Medulla oblongata (tissue), 1 donor: Measurements from ENCODE around the gene RGS11.
"Not testable (repeated sequence)": the region's sequence is repeated elsewhere in the genome, so short reads cannot be mapped to it uniquely, and the experiment has no call there.

ENCODE experiments used
- DNase-seq: peaks from one replicate; pipeline ENCODE4 v3.0.0-alpha.2; 2015; ENCODE audit errors: extremely low spot score

The RGS11 gene

DNA sequence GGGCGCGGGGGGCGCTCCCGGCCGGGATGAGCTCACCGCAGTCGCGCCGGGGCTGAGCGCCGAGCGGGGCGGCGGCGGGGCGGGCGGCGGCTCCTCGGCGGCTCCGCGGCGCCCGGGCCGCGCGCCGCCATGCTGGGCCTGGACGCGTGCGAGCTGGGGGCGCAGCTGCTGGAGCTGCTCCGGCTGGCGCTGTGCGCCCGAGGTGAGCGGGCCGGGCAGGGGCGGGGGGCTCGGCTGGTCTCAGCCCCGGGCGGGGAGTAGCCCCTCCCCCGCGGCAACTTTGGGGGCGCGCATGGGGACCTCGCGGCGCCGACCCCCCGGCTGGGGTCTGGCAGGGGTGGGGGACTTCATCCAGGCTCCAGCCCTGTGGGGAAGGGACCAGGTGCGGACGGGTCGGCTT, 4.8 kb upstream of the RGS11 start, which contains the start of gene ARHGDIG:
ARHGDIG (plus strand) TSS at position 40 of the 400 bp plus-strand sequence; CDS start at position 130, 90 bp downstream.
- DNase-seq: no peak

DNA sequence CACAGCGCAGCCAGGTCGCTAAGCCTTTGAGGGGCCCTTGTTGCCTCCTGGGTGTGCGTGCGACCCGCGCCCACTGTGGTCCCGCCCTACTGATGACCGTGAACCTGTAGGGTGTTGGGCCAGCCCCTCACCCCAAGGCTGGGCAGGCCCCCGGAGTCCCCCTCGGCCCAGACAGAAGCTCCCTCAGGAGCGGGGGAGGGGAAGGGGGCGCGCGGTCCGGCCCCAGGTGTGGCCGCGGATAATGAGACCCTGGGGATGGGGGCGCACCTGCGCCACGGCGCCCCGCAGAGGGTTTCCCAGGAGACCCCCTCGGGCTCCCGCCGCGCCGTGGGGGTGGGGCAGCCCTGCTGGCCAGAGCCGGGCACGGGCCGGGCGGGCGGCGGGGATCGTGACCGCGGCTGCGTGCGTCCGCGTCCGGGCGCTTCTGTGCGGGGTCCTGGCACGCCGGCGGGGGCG, 4.3 kb upstream of the RGS11 start:
- DNase-seq: no peak

DNA sequence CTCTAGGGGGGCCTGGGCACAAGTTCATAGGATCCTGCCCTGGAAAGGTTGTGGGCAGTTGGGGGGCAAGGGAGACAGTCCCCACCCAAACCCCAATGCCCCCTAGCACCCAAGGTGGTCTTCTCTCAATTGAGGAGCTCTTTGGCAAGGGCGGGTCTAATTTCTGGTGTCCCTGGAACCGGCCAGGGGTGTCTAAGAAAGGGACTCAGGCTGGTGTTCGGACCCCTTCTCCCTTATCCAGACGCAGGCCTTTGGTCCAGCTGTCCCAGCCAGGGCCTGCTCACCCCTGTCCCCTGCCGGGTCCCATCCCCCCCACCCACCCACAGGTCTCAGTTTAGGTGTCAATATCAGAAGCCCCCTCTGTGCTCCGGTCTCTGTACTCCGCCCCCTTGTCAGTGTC, 3.8 kb upstream of the RGS11 start:
- DNase-seq: no peak

DNA sequence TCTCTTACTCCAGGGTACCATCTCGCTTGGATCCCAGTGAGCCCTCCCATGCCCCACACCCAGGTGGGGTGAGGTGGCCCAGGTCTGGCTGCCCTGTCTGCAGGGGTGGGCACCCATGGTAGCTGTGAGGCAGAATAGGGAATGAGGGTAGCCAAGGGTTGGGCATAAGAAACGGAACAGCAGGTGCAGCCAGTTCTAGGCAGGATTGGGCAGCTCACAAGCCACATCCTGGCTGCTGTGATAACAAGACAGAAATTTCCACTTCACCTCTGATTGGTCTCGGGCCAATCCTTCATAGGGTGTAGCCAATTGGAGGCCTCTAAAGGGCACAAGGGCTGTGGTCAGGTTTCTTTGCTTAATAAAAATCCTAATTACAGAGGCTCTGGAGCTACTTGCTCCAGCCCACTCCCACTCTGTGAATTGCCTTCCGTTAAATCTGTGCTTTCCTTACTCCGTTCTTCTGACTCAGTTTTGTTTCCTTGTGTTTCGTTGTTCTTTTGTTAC, 3.2 kb upstream of the RGS11 start:
- DNase-seq: no peak

DNA sequence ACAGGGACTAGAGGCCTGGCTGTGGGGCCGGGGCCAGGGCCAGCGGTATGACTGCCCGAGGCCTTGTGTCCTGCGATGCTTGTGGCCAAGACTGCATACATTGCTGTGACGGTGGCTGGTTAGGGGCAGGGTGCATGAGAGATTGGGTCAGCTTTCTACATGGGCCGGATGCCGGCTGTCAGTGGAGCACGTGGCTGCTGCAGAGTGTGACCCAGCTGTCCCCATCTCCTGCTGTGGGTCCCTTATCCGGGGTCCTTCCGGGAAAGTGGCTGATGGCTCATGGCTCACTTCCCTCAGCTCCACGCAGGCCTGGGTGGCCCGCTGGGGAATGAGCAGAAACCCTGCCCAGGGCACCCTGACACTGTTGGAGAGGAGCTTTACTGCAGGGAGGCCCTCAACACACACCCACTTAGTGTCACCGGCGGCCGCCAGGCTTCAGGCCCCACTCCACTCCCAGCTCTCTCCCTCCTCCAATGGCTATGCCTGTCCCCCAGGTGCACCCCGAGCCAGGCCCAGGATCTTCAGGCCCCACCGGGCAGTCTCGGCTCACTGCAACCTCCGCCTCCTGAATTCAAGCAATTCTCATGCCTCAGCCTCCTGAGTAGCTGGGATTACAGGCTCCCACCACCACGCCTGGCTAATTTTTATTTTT, 808 bp upstream of the RGS11 start:
- DNase-seq: no peak

DNA sequence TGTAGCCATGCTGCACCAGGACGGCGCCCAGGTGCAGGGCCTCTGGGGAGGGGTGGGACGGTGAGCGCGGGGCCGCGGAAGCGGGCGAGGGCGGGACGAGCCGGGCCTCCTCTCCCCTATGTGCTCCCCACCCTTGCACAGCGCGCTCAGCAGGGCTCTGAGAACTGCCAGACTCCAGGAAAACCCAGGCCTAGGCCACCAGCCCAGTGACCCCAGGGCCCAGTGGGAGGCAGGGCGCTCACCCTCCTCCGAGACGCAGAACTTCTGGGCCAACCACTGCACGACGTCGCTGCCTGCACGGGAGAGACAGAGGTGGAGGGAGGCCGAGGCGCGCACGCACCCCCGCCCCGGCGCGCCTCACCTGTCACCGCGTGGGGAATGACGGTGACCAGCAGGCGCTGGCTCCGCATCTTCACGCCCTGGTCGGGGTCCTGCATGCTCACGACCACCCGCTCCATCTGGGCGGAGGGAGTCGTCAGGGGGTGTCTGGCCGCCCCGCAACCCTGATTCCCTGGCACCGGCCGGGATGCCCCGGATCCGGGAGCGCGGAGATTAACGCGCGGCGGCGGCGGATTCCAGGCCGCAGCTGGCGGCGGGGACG, 603 bp downstream of the RGS11 start:
- no peak for DNase-seq

DNA sequence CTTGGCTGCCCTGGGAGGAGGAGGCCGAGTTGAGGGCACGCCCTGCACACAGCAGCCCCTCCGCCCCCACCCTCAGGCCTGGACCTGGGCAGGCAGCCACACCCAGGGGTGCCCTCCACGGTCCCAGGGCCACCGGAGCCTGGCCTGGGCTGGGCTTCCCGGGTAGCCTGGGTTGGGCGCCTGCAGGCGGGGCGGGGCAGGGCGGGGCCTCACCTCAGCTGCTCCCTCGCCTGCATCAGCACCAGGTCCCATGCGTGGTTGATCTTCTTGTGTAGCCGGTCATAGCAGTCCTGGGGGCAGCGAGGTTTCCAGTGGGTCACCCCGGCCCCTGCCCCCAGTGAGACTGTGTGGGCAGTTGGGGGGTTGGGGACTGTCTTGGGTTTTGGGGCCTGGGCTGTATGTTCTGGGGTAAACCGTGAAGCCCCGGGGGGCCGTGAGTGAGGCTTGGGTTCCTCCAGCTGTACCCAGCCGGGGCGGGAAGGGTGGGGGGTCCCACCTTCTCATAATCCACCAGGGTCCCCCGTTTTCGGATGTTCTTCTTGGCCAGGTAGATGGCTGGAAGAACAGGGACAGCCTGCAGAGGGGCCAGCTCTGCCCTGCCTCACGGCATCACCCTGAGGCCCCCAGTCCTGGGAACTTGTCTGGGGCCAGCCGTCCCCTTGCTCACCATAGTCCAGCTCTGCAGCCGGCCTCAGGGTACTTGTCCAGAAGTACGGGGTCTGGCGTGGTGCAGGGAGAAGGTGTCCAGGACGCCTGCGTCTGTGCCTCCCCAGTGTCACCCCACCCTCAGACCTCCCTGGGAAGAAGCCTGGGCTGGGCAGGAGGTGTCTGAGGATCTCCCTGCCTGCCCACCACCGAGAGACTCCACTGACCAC, 2.0 kb downstream of the RGS11 start:
- no peak for DNase-seq

DNA sequence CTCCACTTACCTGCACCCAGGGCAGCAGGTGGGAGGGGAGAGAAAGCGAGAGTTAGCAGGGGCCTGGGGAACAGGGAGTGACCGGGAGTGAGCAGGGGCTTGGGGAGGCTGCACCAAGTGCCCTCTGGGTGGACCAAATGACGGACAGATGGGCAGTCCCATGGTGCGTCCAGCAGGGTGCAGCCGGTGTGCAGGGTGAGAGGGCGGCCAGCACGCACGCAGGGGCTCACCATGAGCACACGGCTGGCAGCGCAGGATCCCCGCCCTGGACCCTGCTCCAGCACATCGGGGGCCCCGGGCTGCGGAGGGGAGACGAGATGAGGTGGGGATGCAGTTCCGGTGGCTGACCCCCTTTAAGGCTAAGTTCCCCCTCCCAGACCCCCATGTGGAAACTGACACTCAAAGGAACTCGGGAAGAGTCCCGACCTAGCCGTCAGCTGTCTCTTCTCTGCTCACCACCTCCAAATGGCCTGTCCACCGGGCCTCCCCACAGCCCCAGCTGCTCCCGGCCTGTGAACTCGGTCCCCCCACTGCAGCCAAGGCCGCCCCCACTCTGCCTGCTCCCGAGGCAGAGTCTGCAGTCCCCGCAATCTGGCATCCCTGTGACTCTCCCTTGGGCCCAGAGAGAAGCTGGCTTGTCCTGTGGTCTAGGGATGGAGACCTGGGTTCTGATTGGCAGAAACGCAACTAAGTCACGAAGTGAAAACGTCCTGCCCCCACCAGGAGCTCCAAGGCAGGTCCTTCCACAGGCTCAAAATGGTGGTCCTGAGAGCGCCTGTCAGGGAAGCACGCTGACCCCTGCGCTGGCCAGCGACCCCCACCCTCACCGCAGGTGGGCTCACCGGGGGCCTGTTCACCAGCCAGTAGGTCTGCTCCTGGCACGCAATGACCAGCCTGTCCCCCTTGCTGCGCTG, 2.9 kb downstream of the RGS11 start:
- DNase-seq: no peak

DNA sequence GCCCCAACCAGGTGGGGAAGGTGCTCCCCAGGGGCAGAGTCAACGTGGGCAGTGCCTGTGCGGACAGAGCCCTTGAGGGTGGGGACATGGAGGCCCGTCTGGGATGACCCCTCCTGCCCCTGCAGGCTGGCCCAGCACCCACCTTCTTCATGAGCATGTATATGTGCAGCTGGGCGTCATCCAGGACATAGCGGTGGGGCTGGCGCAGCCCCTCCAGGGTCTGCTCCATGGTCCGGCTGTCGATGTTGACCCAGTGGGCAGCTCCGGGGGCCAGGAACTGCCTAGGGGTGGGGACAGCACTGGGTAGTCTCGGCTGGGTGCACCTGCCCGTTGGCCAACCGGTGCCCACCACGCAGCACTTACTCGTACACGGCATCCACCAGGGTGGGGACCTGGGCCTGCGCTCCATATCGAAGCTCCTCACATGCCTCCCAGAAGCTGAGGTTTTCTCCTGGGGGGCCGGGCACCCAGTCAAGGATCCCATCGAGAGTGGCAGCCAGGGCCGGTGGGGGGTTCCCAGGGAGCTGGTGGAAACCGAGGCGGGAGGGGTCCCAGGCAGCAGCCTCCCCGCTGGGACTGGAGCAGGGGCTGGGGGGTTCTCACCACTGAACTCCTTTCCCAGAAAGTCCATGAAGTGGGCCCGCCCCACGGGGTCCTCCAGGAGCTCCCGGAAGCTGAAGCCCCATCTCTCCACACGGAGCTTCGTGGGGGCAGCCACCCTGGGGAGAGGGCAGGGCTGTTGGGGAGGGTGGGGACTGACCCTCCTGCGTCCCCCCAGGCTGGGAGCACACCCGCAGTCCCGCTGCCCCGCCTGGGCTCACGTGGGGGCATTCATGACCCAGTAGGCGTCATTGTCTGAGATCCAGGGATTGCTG, 5.1 kb downstream of the RGS11 start:
- DNase-seq: no peak

DNA sequence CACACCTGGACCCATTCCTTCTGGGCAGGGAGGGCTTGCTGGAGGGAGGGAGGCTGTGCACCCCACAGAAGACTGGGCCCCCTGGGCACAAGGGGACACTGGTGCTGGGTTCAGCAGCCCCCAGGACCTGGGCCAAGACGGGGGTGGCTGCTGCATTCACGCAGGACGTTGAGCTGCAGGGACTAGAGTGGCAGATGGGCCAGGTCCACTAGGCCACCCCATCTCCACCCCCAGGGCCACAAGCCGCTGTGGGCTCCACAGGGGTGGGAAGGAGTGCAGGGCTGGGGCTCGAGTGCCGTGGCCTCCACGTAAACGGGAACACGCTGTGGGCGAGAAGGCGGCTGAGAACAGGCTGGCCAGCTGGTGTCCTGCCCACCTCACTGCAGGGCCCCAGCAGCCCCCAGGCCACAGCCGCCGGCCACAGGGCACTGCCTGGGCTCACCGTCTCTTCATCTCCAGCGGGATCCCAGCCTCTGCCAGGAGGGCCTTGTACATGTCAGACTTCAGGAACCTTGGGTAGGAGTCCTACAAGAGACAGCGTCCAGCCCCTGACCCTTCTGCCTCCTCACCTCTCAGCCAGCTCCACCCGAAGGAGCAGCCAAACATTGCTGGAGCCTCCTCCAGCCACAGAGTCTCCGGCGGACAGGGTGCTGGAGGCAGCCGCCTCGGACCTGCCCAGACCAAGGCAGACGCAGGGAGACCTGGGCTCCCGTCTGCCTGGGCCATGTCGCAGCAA, 6.5 kb downstream of the RGS11 start:
- DNase-seq: no peak

DNA sequence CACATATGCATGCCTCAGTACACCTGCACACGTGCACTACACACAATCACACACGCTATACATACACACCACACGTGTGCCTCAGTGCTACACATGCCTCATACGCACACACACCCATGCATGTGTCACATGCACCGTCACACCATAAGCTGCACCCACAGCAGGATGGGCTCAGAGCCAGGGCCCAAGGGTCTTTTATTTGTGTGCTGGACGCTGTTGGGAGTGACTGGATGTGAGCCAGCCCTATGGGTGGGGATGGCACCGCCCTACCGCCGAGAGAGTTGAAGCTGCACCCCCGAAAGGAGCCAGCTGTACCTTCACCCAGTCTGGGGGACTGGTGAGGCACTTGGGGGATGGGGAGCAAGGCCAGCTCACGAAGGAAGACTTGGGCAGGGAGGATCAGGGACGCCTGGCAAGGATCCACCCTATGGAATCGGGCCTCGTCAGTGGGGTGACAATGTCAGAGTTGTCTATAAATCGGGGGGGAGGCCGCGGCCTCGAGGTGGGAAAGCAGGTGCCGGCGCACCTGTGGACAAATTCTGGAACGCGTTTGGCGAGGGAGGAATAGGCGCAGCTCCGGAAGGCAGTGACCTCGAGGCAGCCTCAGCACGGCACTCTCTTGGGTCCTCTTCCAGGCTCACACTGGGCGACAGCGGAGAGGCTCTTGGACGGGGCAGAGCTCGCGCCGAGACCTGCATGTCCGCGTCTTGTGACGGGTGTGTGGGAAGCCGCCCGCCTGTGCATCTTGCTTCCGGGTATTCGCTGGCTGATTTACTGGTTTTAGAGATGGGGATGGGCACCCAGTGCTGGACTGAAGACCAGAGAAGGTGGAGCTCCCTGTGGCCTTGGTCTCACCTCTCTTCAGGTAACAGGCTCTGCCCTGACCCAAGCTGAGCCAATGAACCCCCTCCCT, 7.3 kb downstream of the RGS11 start:
- no peak for DNase-seq

DNA sequence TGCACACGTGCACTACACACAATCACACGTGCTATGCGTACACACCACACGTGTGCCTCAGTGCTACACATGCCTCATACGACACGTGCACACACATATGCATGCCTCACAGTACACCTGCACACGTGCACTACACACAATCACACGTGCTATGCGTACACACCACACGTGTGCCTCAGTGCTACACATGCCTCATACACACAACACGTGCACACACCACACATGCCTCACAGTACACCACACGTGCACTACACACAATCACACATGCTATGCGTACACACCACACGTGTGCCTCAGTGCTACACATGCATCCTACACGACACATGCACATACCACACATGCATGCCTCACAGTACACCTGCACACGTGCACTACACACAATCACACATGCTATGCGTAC, 8.2 kb downstream of the RGS11 start:
- DNase-seq: not testable (repeated sequence)

DNA sequence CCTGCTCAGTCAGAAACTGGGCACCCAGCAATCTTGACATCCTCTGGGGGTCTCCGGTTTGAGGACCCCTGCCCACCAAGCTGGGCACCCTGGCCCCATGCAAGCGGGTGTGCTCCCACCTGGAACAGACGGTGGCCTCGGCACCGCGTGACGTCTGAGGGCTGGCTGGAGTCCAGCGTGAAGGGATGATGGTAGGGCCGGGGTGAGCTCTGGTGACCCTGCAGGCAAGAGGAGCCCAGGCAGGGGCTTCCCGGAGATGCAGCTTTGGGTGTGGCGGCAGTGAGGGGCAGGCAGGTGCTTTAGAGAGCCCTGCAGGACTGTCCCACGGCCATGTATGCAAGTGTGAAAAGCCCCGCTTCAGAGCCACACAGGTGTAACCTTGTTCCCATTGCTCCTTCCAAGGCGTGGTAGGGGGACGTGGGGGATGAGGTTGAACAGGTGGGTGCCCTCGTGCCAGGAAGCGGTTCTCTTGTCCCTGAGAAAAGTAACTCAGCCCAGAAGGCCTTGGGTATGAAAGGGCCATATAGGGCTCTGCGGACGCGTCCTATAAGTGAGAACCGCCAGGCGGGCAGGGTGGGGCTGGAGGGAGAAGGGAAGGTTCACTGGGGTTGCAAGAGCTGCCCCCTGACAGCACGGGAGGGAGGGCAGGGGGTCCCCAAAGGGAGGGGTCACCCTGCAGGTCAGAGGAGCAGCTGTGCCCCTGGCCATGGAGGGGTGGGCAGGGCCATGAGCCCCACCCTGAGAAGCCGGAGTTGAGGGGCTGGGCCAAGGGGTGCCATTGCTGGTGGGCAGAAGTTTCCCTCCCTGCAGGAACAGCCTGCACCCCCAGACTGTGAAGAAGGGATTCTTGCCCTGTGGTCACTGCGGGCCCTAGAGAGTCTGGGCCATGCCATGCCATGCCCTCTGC, 9.2 kb downstream of the RGS11 start:
- no peak for DNase-seq

DNA sequence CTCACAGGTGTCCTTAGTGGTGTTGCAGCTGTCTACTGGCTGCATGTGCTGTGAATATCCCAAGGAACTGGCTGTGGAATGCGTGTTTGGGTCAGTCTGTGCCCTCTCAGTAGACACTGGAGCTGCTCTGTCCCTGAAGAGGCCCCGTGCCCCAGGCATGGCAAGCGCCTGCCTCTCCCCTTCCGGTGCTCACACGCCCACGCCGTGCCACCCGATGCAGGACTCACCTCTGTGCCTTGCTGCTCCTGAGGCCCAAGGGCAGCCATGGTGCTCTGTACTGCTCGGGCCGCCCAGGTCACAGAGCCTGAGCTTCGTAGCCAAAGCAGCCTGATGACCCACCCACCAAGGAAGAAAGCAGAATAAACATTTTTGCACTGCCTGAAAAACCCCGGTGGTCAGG, 10.0 kb downstream of the RGS11 start:
- DNase-seq: no peak

DNA sequence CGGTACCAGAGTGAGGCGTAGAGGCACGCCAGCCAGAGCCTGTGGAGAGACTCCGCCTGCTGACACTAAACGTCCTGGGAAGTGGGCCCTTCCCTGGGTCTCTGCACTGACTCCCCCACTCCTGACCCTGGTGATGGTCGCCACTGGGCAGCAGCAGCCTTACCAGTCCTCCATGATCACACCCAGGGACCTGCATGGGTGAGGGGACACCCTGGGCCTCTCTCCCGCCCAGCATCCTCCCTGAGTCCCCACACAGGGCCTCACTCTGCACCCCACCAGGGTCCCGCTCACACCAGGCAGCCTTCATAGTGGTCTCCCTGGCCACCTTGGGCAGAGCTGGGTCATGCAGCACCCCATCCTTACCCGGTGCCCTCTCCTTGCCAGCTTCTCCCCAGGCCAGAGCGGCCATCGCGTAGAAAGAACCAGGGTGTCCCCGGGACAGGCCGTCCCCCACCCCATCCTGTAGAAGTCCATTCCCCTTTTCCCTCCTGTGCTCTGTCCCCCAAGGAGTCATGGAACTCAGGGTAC, 10.7 kb downstream of the RGS11 start:
- DNase-seq: no peak

DNA sequence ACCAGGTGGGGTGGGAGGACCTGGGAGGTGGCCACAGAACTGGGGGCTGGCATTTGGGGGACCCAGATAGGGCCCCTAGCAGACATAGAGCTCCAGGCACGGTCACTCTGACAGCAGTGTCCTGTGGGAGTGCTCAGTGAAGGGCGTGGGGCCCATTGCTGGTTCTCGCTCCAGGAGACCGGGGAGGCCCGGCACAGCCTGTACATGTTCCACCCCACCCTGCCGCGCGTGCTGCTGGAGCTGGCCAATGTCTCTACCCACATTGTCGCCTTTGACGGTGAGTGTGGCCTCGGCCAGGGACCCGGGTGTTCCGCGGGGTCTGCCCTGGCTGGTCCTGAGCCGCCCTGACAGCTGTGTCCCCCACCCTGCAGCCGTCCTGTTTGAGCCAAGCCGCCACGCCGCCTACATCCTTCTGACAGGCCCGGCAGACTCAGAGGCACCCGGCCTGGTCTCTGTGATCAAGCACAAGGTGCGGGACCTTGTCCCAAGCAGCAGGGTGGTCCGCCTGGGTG, 11.2 kb downstream of the RGS11 start:
- DNase-seq: no peak

DNA sequence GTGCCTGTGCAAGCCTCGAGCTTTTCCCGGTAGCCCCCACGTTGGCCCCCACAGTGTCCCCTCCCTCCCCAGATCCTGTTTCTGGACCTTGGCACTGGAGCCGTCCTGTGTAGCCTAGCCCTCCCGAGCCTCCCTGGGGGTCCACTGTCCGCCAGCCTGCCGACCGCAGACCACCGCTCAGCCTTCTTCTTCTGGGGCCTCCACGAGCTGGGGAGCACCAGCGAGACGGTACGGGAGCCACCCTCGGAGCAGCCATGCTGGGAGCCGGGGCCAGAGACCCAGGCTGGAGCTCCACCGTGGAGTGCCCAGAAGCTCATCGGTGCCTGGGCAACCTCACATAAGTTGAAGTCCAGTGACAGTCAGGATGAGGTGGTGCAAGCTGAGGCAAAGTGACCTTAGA, 11.8 kb downstream of the RGS11 start:
- DNase-seq: no peak
